Stimulated activated CD4-positive, alpha-beta T cell treated with anti-CD3 and anti-CD28 coated beads, TNF-alpha, amount 100 ng/mL, for 24 hours (primary cell): ENCODE measurements around the gene ADAMTS4.
"Not testable (repeated sequence)": the region's sequence is repeated elsewhere in the genome, so short reads cannot be mapped to it uniquely, and the experiment has no call there.

Source experiments
- DNase-seq, 3 experiments: peaks; one replicate each; pipeline ENCODE4 v3.0.0-alpha.2; 2020; ENCODE audit warnings: low read depth in 3 of 3

The ADAMTS4 gene, protein sequence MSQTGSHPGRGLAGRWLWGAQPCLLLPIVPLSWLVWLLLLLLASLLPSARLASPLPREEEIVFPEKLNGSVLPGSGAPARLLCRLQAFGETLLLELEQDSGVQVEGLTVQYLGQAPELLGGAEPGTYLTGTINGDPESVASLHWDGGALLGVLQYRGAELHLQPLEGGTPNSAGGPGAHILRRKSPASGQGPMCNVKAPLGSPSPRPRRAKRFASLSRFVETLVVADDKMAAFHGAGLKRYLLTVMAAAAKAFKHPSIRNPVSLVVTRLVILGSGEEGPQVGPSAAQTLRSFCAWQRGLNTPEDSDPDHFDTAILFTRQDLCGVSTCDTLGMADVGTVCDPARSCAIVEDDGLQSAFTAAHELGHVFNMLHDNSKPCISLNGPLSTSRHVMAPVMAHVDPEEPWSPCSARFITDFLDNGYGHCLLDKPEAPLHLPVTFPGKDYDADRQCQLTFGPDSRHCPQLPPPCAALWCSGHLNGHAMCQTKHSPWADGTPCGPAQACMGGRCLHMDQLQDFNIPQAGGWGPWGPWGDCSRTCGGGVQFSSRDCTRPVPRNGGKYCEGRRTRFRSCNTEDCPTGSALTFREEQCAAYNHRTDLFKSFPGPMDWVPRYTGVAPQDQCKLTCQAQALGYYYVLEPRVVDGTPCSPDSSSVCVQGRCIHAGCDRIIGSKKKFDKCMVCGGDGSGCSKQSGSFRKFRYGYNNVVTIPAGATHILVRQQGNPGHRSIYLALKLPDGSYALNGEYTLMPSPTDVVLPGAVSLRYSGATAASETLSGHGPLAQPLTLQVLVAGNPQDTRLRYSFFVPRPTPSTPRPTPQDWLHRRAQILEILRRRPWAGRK

DNA sequence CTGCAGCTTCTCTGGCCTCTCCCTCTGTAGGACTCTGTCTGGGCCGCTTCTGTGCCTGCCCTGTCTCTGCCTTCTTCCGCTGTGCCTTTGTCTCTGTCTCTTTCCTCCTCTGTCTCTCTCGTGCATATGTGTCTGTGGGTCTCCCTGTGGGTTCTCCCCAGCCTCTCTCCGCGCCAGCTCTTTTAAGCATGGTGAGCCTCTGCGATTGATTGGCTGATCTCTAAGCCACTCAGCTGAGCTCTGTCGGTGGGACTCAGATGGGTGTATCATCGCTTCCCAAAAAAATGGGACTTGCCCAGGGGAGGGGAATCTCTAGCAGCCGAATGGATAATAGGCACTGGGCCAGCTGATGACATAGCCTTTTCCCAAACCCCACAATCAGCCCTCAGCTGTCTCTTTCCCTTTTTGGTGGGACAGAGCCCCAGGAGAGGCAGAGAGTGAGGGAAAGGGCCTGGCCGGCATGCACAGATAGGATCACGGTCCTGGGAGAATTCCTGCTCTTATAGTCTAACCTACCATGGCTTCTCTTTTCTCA, at the start of gene ADAMTS4:
Gene ADAMTS4 (minus strand): TSS at position 158 of the 535 bp plus-strand sequence. CDS start 427 bp downstream, outside the sequence.
- no peak for DNase-seq

DNA sequence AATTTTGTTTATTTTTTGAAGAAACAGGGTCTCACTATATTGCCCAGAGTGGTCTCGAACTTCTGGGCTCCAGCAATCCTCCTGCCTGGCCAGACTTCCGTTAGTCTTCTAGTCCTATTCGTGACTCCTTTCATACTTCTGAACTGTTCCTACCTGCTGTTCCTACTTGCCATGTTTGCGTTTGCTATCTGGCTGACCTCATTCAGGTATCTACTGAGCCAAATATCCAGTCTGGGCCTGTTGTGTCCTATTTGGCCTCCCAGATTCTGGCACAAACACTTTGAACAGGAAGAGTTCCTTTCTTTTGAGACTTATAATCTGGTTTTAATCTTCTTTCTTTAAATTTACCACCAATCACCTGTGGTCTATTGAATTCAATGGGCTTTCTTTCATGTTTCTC, 46.0 kb upstream of the ADAMTS4 start:
- DNase-seq = no peak

DNA sequence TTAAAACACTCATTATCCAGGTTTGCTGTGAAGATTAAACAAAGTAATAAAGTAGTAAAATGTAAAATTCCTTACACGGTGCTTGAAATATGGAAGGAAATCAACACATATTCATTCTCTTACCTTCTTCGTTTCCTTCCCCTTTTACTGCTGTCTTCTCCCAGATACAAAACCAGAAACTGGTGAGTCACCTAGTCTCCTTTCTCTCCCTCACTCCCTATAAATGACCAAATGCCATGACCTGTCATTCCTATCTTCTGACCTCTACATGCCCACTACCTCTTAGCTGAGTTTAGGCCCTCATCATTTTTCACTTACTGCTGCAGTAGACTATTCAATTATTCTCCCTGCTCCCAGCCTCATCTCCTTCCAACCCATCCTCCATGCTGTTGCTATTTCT, 43.5 kb upstream of the ADAMTS4 start:
- DNase-seq = no peak

DNA sequence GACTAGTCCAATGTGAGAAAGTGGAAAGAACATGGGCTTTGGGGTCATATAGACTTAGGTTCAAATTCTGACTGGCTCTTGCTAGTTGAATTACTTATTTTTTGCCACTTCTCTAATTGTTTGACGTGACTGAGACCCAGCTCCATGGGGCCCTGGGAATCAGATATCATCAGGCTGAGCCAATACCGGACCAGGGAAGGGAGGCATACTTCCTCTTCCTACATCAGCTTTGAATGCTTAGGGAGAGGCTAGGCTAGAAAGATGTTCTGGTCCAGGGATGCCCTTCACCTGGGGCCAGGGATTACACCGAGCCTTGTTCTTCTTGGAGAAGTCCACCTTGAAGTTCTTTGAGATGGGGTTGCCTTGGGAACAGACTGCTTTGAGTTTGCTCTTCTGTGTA, 42.8 kb upstream of the ADAMTS4 start:
- DNase-seq = no peak

DNA sequence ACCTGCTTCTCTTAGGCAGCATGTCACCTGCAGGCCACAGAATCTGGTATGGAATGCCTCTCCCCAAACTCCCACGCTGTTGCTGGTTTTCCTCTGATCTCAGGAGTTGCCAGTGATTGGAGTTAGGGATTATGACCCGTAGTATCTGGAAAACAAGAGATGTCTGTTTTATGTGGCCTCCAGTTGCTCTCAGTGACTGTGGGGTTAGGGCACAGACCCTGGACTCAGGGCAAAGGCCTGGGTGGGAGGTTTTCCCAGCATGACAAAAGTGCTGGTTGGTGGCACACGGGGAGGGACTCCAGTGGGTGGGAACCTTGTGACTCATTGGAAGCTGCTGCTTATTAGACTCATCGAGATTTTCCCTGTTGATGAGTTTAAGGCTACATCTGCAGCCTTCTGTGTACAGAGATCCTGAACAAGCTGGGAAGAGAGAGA, 39.2 kb upstream of the ADAMTS4 start, which contains the start of gene NR1I3:
Gene NR1I3 (minus strand): TSS at position 165 of the 435 bp plus-strand sequence. CDS start 1,638 bp downstream, outside the sequence.
- no peak for DNase-seq

DNA sequence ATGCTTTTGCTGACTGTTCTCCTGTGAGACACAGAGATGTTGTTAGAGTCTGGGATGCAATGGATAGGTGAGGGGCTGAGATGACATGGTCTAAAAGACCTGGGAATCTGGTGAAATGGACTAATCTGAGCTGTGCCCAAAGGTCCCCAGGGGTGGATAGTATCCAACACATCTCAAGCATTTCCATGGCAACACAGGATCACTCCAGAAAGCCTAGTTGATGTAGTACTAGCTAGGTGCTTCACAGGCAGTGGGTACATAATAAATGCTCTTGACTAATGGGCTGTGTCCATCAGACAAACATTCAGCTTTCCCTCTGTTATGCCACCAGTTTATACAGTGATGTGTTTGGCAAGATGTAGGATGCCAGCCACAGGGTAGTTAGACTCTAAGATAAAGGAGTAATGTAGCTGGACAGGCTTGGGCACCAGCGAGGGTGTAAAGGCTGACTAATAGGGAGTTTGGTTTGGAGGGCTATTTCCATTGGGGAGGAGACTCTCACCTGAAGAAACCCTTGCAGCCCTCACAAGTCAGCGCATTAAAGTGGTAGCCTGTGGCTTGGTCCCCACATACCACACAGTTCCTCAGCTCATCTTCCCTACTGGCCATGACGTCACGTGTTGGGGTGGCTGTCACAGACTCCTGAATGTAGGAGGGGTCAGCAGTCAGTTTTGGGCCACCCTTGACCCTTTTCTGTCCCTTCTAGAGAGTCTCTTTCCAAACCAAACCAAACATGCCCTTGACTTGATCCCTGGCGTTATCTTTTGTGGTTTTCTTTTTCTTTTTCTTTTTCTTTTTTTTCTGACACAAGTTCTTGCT, 37.3 kb upstream of the ADAMTS4 start:
- DNase-seq = no peak

DNA sequence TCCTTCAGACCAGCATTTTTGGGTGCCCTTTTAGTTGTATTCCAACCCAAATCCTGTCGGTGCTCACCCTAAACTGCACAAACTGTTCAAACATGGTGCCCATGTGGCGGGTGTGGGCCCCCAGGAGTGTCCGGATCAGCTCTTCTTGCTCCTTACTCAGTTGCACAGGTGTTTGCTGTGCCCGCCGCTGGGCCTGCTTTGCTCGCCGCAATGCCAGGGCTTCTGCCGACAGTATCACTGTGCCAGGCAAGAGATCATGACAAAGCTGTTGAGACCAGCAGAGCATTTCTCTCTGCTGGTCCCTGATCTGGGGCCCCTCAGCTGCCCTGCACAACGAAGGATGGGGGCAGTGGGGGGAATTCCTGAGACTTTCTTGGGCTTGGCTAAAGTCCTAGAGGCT, 34.2 kb upstream of the ADAMTS4 start:
- DNase-seq = no peak

DNA sequence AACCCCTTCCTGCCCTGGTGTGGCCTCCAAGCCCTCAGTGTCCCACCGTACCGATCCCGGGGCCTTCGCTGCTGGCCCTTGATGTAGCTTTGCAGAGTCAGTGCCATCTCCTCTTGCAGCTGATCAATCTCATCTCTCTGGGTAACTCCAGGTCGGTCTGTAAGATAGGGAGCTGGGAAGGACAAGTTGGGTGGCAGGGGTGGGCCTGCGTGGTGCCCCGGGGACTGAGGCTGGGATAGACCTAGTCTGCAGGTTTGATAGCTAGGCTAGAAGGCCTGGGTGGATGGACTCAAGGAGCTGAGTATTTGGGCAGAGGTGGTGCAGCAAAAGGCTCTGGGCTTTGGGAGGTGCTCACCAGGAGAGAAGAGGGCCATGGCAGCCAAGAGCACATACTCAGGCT, 31.9 kb upstream of the ADAMTS4 start:
- no peak for DNase-seq

DNA sequence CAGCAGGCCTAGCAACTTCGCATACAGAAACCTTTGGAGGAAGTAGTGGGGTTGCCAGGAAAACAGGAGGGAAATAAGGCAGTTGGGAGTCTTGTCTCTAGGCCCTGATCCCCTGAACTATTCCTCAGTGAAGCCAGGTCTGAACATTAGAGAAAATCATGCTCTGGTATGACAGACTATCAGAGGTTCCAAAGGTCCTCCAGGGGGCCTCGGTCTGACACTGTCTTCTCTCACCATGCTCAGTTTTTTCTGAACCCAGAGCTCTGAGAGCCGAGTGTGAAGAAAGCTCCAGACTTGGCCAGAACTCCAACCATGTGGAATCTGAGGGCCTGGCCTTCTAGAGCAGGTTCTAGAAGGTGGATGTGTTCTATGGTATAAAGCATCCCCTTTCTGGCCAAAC, 31.0 kb upstream of the ADAMTS4 start:
- no peak for DNase-seq

DNA sequence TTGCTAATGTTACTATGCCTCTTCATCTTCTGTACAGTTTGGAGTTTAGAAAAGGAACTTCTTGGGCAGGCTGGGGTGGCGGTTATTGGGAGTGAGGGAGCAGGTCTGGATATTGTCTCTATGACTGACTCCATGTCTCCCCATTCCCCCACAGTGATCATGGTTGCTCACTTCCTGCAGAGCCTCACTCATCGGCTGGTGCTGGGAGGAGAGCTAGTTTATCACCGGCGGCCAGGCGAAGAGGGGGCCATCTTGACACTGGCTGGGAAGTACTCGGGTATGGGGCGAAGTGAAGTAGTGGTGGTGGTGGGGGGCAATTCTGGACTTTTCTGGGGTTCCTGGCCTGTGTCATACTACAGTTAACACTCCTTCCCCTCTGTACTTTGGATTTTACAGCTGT, 29.2 kb upstream of the ADAMTS4 start:
- no peak for DNase-seq

DNA sequence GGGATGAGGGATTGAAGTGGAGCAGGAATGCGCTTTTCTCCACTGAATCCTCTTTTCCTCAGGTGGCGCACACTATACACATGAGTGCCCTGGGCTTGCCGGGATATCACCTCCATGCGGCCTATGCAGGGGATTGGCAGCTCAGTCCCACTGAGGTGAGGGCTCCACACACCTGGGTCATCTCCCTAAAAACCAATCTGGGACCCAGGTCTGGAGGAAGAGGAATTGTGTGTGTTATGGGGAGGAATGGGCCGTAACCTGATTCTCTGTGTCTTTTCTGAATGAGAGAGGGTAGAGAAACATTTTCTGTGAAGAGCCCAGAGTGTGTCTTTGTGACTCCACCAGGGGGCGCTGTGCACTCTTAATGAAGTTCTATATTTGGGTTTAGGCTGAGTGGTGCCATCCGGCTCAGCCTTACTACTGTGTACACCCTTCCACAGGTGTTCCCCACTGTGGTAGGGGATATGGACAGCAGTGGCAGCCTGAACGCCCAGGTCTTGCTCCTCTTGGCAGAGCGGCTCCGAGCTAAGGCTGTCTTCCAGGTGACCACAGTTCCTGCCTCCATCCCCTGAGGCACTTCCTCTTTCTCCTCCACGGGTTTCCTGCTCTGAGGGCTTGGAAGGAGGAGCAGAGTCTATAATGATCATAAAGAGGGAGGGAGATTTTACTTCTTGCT, 28.5 kb upstream of the ADAMTS4 start:
- DNase-seq = peak; percentile 78 to 88 (median 85)

DNA sequence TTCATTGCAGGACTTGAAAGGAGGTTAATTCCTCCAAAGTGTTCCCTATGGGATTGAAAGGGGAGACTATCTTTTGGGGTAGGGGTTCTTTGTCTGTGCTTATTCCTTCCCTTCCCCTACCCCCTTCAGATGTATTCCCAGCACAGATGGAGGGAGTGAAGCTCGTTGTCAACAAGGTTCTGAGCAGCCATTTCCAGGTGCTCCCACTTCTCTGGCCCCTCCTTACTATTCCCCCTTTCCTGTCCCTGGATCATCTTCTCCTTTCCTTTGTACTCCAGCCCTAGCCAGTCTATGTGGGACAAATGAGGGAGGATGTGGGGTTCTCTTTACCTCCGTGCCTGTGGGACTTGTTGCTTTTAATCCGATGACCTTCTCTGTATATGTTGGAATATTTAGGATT, 27.9 kb upstream of the ADAMTS4 start:
- no peak for DNase-seq

DNA sequence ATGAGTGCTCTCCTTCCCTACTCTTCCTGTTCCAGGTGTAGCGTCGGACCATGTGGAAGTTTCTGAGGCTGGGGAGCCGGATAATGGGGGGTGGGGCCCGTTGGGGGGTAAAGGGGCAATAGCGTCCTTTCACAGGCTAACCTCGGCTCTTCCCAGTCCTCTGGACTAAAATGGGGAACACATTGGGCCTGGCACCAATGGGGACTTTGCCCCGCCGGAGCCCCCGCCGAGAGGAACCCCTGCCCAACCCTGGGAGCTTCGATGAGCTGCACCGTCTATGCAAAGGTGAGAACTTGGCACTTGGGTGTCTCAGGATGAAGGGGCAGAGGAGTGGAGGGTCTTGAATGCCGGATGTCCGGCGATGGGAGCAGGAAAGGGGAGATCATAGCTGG, 27.5 kb upstream of the ADAMTS4 start:
- DNase-seq = no peak

DNA sequence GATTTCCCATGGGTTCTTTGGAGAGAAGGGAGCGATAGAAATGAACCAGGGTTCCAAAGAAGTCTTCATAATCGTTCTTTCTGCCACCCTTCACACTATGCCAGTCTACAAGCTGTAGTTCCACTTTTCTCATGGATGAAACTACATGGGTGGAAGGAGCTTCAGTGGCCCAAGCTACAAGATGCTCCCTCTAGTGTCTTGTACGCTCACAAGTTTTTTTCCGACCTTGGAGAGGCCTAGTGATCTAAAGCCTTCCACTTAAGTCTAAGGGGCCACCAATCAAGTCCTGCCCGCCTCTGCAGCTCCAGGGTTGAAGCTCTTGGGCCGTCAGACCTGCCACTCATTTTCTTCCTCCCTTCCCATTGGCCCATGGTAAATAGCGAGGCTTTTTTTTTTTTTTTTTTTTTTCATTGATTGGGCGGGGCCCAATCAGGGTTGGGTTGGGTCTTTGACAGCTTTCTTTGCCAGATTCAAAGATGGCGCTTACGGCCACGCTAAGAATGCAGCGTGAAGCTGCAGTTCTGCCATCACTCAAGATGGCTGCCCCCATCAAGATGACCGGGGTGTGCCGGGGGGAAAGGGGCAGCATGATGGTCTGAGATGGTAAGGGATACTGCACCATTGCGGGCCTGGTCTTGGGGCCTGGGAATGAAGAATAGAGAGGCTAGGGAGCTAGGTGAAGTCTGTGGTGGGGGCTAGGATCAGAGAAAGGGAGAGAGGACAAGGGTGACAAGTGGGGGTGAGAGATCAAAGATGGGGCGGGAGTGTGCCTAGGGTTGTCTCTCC, 26.9 kb upstream of the ADAMTS4 start, which contains the start of gene TOMM40L:
Gene TOMM40L (plus strand): TSS at position 527 of the 786 bp plus-strand sequence. CDS start 430 bp downstream, outside the sequence.
- DNase-seq = peak; percentile 72 to 80 (median 78)

DNA sequence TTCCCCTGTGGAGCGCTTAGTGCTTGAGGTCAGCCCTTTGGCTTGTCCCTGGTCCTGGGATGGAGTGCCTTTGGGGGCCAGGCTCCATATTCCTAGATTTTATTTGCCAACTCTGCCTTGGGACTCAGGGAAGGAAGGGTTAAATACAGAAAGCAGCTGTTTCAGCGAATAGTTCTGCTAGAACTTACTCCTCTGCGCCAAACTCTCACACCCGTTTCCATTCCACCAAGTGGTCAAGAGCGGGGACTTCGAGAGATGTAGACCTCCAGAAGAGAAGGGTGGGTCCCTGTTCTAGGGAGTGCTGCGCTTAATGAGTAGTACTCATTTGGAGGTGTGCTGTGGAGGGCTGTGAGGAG, 26.3 kb upstream of the ADAMTS4 start:
- DNase-seq = no peak

DNA sequence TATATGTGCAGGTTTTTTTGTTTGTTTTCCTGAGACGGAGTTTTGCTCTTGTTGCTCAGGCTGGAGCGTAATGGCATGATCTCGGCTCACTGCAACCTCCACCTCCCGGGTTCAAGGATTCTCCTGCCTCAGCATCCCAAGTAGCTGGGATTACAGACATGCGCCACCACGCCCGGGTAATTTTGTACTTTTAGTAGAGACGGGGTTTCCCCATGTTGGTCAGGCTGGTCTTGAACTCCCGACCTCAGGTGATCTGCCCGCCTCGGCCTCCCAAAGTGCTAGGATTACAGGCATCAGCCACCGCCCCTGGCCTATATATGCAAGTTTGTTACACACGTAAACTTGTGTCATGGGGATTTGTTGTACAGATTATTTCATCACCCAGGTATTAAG, 25.8 kb upstream of the ADAMTS4 start:
- not testable (repeated sequence) for DNase-seq

DNA sequence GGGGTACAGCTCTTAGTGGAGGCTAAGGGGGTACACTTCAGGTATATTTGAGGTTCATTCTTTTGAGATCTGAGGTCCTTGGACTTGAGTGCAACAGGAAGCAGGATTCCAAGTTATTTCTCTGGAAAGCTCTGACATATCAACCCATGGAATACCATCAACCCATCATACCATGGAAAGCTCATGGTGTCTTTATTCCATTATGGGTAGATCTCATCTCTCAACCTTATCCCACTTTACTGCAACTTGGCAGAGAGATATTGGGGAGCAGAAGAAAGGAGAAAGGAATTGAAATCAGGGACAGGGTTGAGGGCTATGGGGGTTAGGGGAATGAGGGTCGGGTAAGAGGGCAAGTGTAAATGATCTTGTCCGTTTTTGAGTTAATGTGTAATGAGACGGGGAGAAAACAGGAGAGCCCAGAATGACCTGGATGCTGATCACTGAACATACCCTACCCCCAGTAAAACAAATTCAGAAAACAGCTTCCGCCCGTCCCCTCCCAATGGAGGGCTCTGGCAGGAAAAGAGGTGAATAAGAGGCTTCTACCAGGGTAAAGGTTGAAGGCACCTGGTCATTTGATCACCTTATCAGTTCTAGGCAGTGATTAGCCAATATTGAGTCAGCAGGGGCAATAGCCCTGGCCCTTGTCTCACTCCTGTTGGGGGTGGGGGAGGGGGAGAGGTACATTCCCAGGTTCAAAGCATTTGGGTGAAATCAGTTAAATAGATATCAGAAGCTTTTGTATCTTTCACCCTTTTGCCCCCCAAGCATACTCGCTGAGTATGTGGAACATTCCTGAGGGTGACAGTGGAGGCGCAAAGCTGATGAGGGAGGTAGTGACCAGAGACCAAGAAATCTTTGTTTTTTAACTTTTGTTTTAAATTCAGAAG, 25.2 kb upstream of the ADAMTS4 start:
- no peak for DNase-seq

DNA sequence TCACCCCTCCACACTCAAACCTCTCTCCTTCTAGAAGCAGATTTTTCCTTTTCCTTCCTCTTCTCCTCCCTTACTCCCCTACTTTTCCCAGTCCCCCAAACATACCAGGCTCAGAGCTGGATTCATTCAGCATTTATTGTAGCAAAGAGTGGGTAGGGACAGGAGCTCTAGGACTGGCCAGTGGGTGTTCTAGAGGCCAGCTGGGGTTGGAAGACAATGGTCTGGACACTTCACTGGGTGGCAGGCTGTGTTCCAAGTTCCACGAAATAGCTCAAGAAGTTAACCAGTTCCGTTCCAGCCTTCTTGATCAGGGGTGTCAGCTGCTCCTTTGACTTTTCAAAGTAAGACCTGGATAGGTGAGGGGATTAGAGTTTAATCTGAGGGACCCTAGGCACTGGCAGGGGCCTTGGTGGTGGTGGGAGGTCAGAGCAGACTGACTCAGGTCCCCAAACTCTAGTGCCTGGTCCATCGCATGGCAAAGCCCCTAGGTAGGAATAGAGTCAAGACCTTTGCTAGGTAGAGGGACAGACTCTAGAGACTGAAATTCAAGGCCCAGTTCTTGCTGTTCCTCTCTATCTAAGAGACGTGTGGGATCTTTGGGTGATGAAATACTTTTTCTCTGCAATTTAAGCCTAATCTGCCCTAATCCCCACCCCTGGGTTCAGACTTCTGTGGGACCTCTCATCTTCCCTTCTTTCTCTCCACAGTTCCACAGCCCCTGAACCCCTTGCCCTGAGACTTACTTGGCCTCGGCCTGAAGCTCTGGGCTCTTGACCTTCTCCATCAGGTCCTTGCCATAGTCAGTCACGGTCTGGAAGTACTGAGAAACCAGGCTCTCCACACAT, 23.5 kb upstream of the ADAMTS4 start:
- DNase-seq = no peak
